Measurements from ENCODE around the gene TMEM130. TPM values are rescaled to one million over a fixed set of nuclear protein-coding genes. Genes with fewer than 3 reads are reported as not detected.

The TMEM130 gene
- total and polyA plus RNA-seq, 9 of the 15 experiments (the other 6 are each of a cell fraction or from before 2014, with no cell fraction given): 0.07 TPM; not detected in 8

GRCh38 chr7:98802088-98802780, 67.6 kb downstream of the TMEM130 start (continued):
- TF ChIP-seq PBX2 (CRISPR knock-in tag; IDR thresholded peaks at IDR 0.05; ENCODE audit: low read depth): no peak
- 0 out of 2 replicates have a peak, but pooled peaks have one; percentile 19 for TF ChIP-seq PBX2 (tag; conservative IDR thresholded peaks at IDR 0.05; ENCODE audit: low read depth)
- peak in 1 of 2 experiments; percentile 20; a peak in 1 of 4 replicates for TF ChIP-seq HDAC1 (IDR thresholded peaks at IDR 0.05)
- TF ChIP-seq GATAD2A (IDR thresholded peaks at IDR 0.05): no peak
- TF ChIP-seq FOXJ3 (CRISPR knock-in tag; IDR thresholded peaks at IDR 0.05): peak; percentile 88
- peak; percentile 99 for TF ChIP-seq NFIC (IDR thresholded peaks at IDR 0.05)
- TF ChIP-seq TARDBP (IDR thresholded peaks at IDR 0.05): no peak
- no peak for TF ChIP-seq CREM (IDR thresholded peaks at IDR 0.05; ENCODE audit: low read depth)
- no peak for TF ChIP-seq U2AF1 (optimal IDR thresholded peaks at IDR 0.05; ENCODE audit: low read depth, low read length)
- TF ChIP-seq TEAD2 (tag; IDR thresholded peaks at IDR 0.05): no peak
- TF ChIP-seq NFIX (CRISPR knock-in tag; IDR thresholded peaks at IDR 0.05; ENCODE audit: low read depth): peak; percentile 10; the same call in 1 of the 2 replicates
- peak; percentile 70 for TF ChIP-seq MEIS2 (IDR thresholded peaks at IDR 0.05; ENCODE audit: partially characterized antibody)
- peak; percentile 43; the same call in 1 of the 2 replicates for TF ChIP-seq EGR1 (conservative IDR thresholded peaks at IDR 0.05)
- TF ChIP-seq C11orf30 (IDR thresholded peaks at IDR 0.05; ENCODE audit: low read depth): peak; percentile 39; the same call in 1 of the 2 replicates
- TF ChIP-seq ELF2 (CRISPR knock-in tag; IDR thresholded peaks at IDR 0.05): no peak
- TF ChIP-seq CHCHD3 (CRISPR knock-in tag; IDR thresholded peaks at IDR 0.05): no peak
- TF ChIP-seq ARID3B (CRISPR knock-in tag; IDR thresholded peaks at IDR 0.05; ENCODE audit: borderline replicate concordance): no peak
- no peak for TF ChIP-seq PYGO2 (tag; IDR thresholded peaks at IDR 0.05)
- no peak for TF ChIP-seq TRIM28 (IDR thresholded peaks at IDR 0.05)
- no peak for TF ChIP-seq TAF15 (IDR thresholded peaks at IDR 0.05; ENCODE audit: low read depth, low read length)
- TF ChIP-seq TFAP4 (CRISPR knock-in tag; IDR thresholded peaks at IDR 0.05; ENCODE audit: borderline replicate concordance): peak; percentile 81; the same call in 1 of the 2 replicates
- TF ChIP-seq SMAD1 (IDR thresholded peaks at IDR 0.05; ENCODE audit: low read depth, low read length, partially characterized antibody): peak; percentile 79
- TF ChIP-seq EWSR1 (IDR thresholded peaks at IDR 0.05; ENCODE audit: borderline replicate concordance, low read depth, partially characterized antibody): no peak
- TF ChIP-seq FOXJ2 (tag; IDR thresholded peaks at IDR 0.05): peak; percentile 97
- no peak for TF ChIP-seq PURB (CRISPR knock-in tag; IDR thresholded peaks at IDR 0.05; ENCODE audit: low read depth)

Measured in K562 (cell line).